ENCODE data around the gene NHLH2.

DNA sequence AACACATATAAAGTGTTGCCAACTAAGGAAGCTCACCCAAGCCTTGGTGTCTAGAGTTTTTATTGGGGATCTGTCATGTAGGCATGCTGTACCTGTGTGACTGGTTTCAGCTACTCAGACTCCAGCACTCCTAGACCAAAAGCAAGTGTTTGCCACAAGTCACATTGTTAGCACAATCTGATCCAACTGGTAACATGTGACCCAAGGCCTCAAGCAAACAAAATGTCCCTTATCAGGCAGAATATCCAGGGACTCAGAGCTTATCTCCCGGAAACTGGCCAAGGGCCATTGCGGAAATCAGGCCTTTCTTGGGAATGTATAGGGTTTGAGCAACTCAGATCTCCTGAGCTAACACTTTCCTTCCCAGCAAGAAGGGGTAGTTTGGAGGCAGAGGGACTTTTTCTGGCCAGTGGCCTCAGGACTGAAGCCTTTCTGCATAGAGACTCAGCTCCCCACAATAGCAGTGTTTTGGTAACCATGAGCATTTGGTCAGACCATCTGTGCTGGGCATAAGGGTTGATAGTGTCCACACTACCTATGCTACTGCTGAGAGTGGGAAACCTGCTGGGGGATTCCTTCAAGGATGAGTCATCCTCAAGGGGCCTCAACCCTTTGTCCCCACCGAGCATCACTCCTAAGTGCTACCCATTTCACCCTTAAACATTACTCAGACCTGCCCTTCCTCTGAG, 29.6 kb downstream of the NHLH2 start:
- TF ChIP-seq CTCF (IDR thresholded peaks at IDR 0.05) (no peak), EZH2 (IDR thresholded peaks at IDR 0.05; ENCODE audit: borderline replicate concordance, insufficient read depth, low read depth, low read length, poor library complexity, severe bottlenecking) (no peak)
